Activated B cell treated with CpG ODN at 0.5 μM for 24 hours (primary cell): ENCODE data around the gene KLK15. TPM values are rescaled to one million over a fixed set of nuclear protein-coding genes. Genes with fewer than 3 reads are reported as not detected.

Source experiments
- ATAC-seq: fragments of 200-7000 bp; cut with Tn5 transposase; one replicate; pipeline ENCODE4 v1.10.0; 2021; ENCODE audit warnings: low read depth, mild to moderate bottlenecking, moderate library complexity
- CTCF ChIA-PET: fragments of 350-600 bp; sonication (Branson Sonifier 250); formaldehyde crosslinking; loops from one replicate; lab custom pipeline; 2021; ENCODE audit warnings: antibody characterized with exemption; lab: Charles Lee
- POLR2A ChIA-PET: fragments of 350-600 bp; sonication (Branson Sonifier 250); formaldehyde crosslinking; loops from one replicate; lab custom pipeline; 2021; ENCODE audit warnings: antibody characterized with exemption; lab: Charles Lee
- DNase-seq: peaks from one replicate; pipeline ENCODE4 v3.0.0; 2022
- H3K27ac Mint-ChIP-seq: one replicate; pipeline ENCODE4 v1.8.0; 2020; ENCODE audit warnings: mixed read lengths
- H3K27me3 Mint-ChIP-seq: one replicate; pipeline ENCODE4 v1.8.0; 2021; ENCODE audit warnings: mixed read lengths
- H3K36me3 Mint-ChIP-seq: one replicate; pipeline ENCODE4 v1.8.0; 2021; ENCODE audit warnings: low read depth, mixed read lengths
- H3K4me1 Mint-ChIP-seq: one replicate; pipeline ENCODE4 v1.8.0; 2021; ENCODE audit warnings: mixed read lengths
- H3K4me3 Mint-ChIP-seq: one replicate; pipeline ENCODE4 v1.8.0; 2020; ENCODE audit warnings: mild to moderate bottlenecking, mixed read lengths
- H3K9me3 Mint-ChIP-seq: one replicate; pipeline ENCODE4 v1.8.0; 2020; ENCODE audit warnings: mixed read lengths
- CTCF ChIP-seq: fragments of 200-600 bp; IDR thresholded peaks from one replicate; pipeline ENCODE4 v1.8.0; 2022; ENCODE audit warnings: antibody characterized with exemption, mild to moderate bottlenecking
- intact Hi-C: fragments of 100-400 bp; cut with micrococcal nuclease; formaldehyde crosslinking; loops from one replicate; pipeline ENCODE4 v1.15.1; 2024
- total RNA-seq: library from RNA; stranded (reverse); gene quantifications from 2 replicates; pipeline ENCODE4 v1.2.3, GENCODE V29; 2022

KLK15 gene
- total RNA-seq, 1 donor from 2014 or later = not detected

GRCh38 chr19:50808856-50809255, 24.5 kb downstream of the KLK15 start:
- Mint-ChIP-seq H3K9me3 (no peaks in the 10 kb centered on the region), H3K4me1 (peaks cover 14% of the 10 kb centered on the region), H3K27me3 (peaks cover 7% of the 10 kb centered on the region), H3K4me3 (no peak overlapping the region), H3K27ac (no peak overlapping the region), H3K36me3 (peaks cover 7% of the 10 kb centered on the region)
- DNase-seq (no peak), ATAC-seq (no peak)
- ChIA-PET CTCF (no interaction called here), POLR2A (no interaction called here)
- intact Hi-C loops = loop anchor here (10.0 kb wide), 1 partner anchor 556 kb away; the partner anchor contains the start of genes CLDND2 and ETFB
- TF ChIP-seq CTCF = no peak

GRCh38 chr19:50804420-50805272, 28.7 kb downstream of the KLK15 start:
- TF ChIP-seq CTCF = no peak
- Mint-ChIP-seq H3K4me1 (peaks cover 37% of the 10 kb centered on the region), H3K36me3 (peaks cover 30% of the 10 kb centered on the region), H3K27me3 (no peaks in the 10 kb centered on the region), H3K4me3 (peak overlapping the region; percentile 100), H3K27ac (peak overlapping the region; percentile 100), H3K9me3 (no peaks in the 10 kb centered on the region)
- intact Hi-C loops = loop anchor here (1.0 to 10.0 kb wide), 8 partner anchors 13 to 560 kb away; partner anchors contain the start of genes CLDND2, ETFB, JOSD2 and KCNC3
- ChIA-PET CTCF (interaction anchor here (1.4 kb wide), 1 partner anchor 118 kb away, joined by 7 read pairs; no protein-coding TSS in a partner anchor), POLR2A (interaction anchor here (0.6 to 2.9 kb wide), 19 partner anchors 9 to 875 kb away, joined by 3 to 30 read pairs (median 6); partner anchors contain the start of genes ATF5, JOSD2, KLK1 and NUP62)
- peak; percentile 98 for ATAC-seq
- DNase-seq = peak; percentile 94

GRCh38 chr19:50803633-50804419, 29.5 kb downstream of the KLK15 start:
- TF ChIP-seq CTCF = no peak
- ATAC-seq (no peak), DNase-seq (no peak)
- Mint-ChIP-seq H3K36me3 (peaks cover 32% of the 10 kb centered on the region), H3K4me1 (peaks cover 37% of the 10 kb centered on the region), H3K27ac (peak overlapping the region; percentile 100), H3K9me3 (no peaks in the 10 kb centered on the region), H3K4me3 (peak overlapping the region; percentile 100), H3K27me3 (no peaks in the 10 kb centered on the region)
- CTCF ChIA-PET = no interaction called here
- intact Hi-C loops = loop anchor here (1.0 to 10.0 kb wide), 6 partner anchors 33 to 561 kb away; partner anchors contain the start of genes CLDND2, ETFB, KCNC3 and NR1H2
- POLR2A ChIA-PET = interaction anchor here (0.6 to 2.9 kb wide), 10 partner anchors 9 to 446 kb away, joined by 3 to 30 read pairs (median 8); partner anchors contain the start of gene JOSD2

GRCh38 chr19:50801107-50801506, 32.3 kb downstream of the KLK15 start:
- no peak for TF ChIP-seq CTCF
- H3K4me1 Mint-ChIP-seq = peaks cover 37% of the 10 kb centered on the region
- no peaks in the 10 kb centered on the region for H3K27me3 Mint-ChIP-seq
- ChIA-PET CTCF (no interaction called here), POLR2A (interaction anchor here (1.2 kb wide), 1 partner anchor 96 kb away, joined by 3 read pairs; no protein-coding TSS in a partner anchor)
- DNase-seq (no peak), ATAC-seq (no peak)
- H3K9me3 Mint-ChIP-seq = no peaks in the 10 kb centered on the region
- no peak overlapping the region for H3K27ac Mint-ChIP-seq
- intact Hi-C loops = loop anchor here (10.0 kb wide), 1 partner anchor 564 kb away; the partner anchor contains the start of genes CLDND2 and ETFB
- no peak overlapping the region for H3K4me3 Mint-ChIP-seq
- H3K36me3 Mint-ChIP-seq = peaks cover 49% of the 10 kb centered on the region
